Subcutaneous abdominal adipose tissue (tissue), 5 donors: ENCODE results near the gene MCHR1.

Source experiments
- H3K27ac ChIP-seq: one replicate; pipeline ENCODE4 v1.7.0; 2013; ENCODE audit warnings: low read depth, mild to moderate bottlenecking, inconsistent platforms, low read length, moderate library complexity
- H3K27me3 ChIP-seq, 5 donors: one replicate each; pipeline ENCODE4 v1.7.0; 2013; ENCODE audit warnings: low read length in 5 of 5, inconsistent platforms in 1 of 5; ENCODE audit not compliant: control insufficient read depth in 5 of 5, insufficient read depth in 4 of 5
- H3K36me3 ChIP-seq, 5 donors: one replicate each; pipeline ENCODE4 v1.7.0; 2013; ENCODE audit warnings: low read length in 5 of 5; ENCODE audit not compliant: control insufficient read depth in 5 of 5, insufficient read depth in 5 of 5
- H3K4me1 ChIP-seq, 5 donors: one replicate each; pipeline ENCODE4 v1.7.0; 2013; ENCODE audit warnings: low read length in 5 of 5, mild to moderate bottlenecking in 3 of 5, moderate library complexity in 1 of 5; ENCODE audit not compliant: control insufficient read depth in 5 of 5, insufficient read depth in 5 of 5
- H3K4me3 ChIP-seq, 5 donors: one replicate each; pipeline ENCODE4 v1.7.0; 2013; ENCODE audit warnings: low read length in 5 of 5, low read depth in 1 of 5
- H3K9ac ChIP-seq, 5 donors: one replicate each; pipeline ENCODE4 v1.7.0; 2013; ENCODE audit warnings: low read length in 5 of 5, mild to moderate bottlenecking in 4 of 5, moderate library complexity in 3 of 5
- H3K9me3 ChIP-seq, 5 donors: one replicate each; pipeline ENCODE4 v1.7.0; 2013; ENCODE audit warnings: low read length in 5 of 5; ENCODE audit not compliant: control insufficient read depth in 5 of 5
- donor health status: healthy.
- donor health status: healthy.
- donor health status: healthy.
- donor health status: healthy.
- donor health status: healthy.

Gene MCHR1

DNA sequence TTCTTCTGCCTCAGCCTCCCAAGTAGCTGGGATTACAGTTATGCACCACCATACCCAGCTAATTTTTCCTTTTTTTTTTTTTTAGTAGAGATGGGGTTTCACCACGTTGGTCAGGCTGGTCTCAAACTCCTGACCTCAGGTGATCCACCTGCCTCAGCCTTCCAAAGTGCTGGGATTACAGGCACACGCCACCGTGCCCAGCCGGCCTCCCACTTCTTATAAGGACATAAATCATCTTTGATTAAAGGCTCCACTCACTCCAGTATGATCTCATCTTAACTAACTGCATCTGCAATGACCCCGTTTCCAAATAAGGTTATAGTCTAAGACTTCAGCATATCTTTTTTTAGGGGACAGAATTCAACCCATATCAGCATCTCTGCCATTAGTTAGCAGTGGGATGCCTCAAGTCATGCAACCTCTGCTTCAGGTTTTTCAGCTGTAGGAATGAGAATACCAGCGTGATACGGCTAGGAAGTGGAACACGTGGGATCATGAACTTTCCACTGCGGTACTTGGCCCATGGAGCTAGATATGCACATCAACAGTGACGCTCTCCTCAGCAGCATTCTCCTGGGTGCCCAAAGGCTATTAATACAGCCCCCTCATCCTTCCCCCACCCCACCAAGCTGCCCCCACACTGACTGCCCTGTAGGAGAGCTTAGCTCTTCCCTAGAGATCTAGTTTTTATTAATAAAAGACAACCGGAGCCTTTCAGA lies 41.4 kb downstream of the MCHR1 start:
- H3K4me1 ChIP-seq = peaks cover 0 to 7% (median 0%) of the 10 kb centered on the region in 5 donors
- peaks cover 0 to 8% (median 2%) of the 10 kb centered on the region in 5 donors for H3K27me3 ChIP-seq
- H3K9me3 ChIP-seq = no peaks in the 10 kb centered on the region
- no peak overlapping the region for H3K27ac ChIP-seq
- H3K4me3 ChIP-seq = no peak overlapping the region
- H3K36me3 ChIP-seq = no peaks in the 10 kb centered on the region
- no peak overlapping the region for H3K9ac ChIP-seq

- Histone ChIP-seq H3K9me3 (no peaks in the 10 kb centered on the region), H3K4me1 (peaks cover 0 to 7% (median 0%) of the 10 kb centered on the region in 5 donors), H3K27ac (no peak overlapping the region), H3K4me3 (no peak overlapping the region), H3K9ac (no peak overlapping the region), H3K36me3 (no peaks in the 10 kb centered on the region), H3K27me3 (peaks cover 0 to 8% (median 2%) of the 10 kb centered on the region in 5 donors)
These were observed 42.0 kb downstream of the MCHR1 start for GRCh38 chr22:40721266-40721665.

- Histone ChIP-seq H3K27me3 (peaks cover 0 to 8% (median 2%) of the 10 kb centered on the region in 5 donors), H3K9ac (no peak overlapping the region), H3K27ac (no peak overlapping the region), H3K9me3 (no peaks in the 10 kb centered on the region), H3K4me1 (peaks cover 0 to 12% (median 4%) of the 10 kb centered on the region in 5 donors), H3K4me3 (no peak overlapping the region), H3K36me3 (no peaks in the 10 kb centered on the region)
These were observed 44.2 kb downstream of the MCHR1 start for GRCh38 chr22:40723396-40723933.

DNA sequence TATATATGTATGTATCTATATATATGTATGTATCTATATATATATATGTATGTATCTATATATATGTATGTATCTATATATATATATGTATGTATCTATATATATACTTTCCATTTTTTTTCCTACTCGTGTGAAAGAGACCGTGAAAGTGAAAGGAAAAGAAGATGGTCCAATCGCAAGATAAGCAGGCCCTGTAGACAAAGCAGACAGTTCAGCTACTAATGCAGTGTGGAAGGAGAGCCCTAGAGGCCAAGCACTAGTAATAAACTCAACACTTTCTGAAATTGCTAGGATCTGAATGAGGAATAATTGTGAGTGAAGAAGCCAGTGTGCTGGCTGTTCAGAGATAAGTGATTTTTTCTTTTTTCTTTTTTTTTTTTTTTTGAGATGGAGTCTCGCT lies 47.2 kb downstream of the MCHR1 start:
- no peaks in the 10 kb centered on the region for H3K9me3 ChIP-seq
- no peaks in the 10 kb centered on the region for H3K36me3 ChIP-seq
- H3K27ac ChIP-seq = no peak overlapping the region
- peaks cover 0 to 3% (median 0%) of the 10 kb centered on the region in 5 donors for H3K27me3 ChIP-seq
- no peak overlapping the region for H3K9ac ChIP-seq
- H3K4me1 ChIP-seq = peaks cover 0 to 14% (median 9%) of the 10 kb centered on the region in 5 donors
- no peak overlapping the region for H3K4me3 ChIP-seq

DNA sequence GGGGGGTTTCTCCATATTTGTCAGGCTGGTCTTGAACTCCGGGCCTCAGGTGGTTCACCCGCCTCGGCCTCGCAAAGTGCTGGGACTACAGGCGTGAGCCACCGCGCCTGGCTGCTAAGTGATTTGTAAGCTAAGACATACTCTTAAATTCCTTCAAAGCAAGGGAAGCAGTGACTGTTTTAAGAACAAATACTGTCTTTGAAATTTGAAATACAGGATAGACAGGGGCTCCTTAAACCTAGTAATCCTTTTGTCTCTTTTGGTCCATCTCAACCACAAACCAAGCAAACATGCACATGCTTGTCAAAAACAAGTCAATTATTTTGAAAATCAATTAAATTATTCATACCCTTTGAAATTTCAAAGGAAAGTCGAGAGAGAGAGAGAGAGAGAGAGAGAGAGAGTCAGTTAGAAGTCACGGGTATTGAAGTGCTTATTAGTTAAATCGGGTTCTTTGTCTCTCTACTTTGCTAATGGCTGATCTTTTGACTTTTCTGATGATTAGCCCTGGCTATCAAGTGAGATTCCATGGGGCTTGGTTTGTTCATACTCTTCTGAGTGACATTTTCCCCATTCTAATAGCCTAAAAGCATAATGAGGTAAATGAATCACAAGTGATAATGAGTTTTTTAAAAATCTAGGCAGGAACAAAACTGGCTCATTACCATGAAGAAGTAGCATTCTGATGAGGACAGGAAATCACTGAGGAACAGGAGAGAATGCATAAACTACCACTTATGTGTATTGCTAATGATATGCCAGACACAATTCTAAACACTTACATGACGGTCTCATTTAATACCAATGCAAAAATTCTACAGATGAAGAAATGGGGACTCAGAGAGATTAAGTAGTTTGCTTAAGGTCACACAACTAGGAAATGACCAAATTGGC lies 48.0 kb downstream of the MCHR1 start:
- Histone ChIP-seq H3K4me3 (no peak overlapping the region), H3K4me1 (peaks cover 0 to 16% (median 12%) of the 10 kb centered on the region in 5 donors), H3K9me3 (no peaks in the 10 kb centered on the region), H3K27ac (no peak overlapping the region), H3K36me3 (no peaks in the 10 kb centered on the region), H3K9ac (no peak overlapping the region), H3K27me3 (peaks cover 0 to 3% (median 0%) of the 10 kb centered on the region in 5 donors)

DNA sequence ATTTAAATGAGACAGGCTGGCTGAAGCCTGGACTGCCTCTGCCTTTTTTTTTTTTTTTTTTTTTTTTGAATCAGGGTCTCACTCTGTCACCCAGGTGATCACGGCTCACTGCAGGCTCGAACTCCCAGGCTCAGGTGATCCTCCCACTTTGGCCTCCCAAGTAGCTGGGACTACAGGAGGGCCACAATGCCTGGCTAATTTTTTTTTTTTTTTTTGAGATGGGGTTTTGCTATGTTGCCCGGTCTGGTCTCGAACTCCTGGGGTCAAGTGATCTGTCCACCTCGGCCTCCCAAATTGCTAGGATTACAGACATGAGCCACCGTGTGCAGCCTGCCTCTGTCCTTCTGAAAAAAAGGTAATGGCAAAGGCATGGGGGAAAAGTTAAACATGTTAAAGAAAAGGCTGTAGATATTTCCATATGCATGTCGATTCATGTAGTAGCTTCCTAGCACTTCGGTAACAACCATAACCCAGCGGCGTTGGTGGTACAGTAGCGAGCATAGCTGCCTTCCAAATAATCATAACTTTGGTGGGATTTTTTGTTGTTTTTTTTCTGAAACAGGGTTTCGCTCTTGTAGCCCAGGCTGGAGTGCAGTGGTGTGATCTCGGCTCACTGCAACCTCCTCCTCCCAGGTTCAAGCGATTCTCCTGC lies 48.8 kb downstream of the MCHR1 start:
- Histone ChIP-seq H3K4me1 (peaks cover 0 to 23% (median 19%) of the 10 kb centered on the region in 5 donors), H3K4me3 (no peak overlapping the region), H3K9me3 (no peaks in the 10 kb centered on the region), H3K27me3 (peaks cover 0 to 3% (median 0%) of the 10 kb centered on the region in 5 donors), H3K36me3 (no peaks in the 10 kb centered on the region), H3K27ac (no peak overlapping the region), H3K9ac (no peak overlapping the region)

GRCh38 chr22:40728731-40729189 lies 49.5 kb downstream of the MCHR1 start:
- Histone ChIP-seq H3K4me3 (peak overlapping the region in 2 of 5 donors; percentile 11 to 37), H3K27me3 (no peaks in the 10 kb centered on the region), H3K9ac (no peak overlapping the region), H3K9me3 (no peaks in the 10 kb centered on the region), H3K36me3 (no peaks in the 10 kb centered on the region), H3K4me1 (peaks cover 0 to 25% (median 21%) of the 10 kb centered on the region in 5 donors), H3K27ac (no peak overlapping the region)

DNA sequence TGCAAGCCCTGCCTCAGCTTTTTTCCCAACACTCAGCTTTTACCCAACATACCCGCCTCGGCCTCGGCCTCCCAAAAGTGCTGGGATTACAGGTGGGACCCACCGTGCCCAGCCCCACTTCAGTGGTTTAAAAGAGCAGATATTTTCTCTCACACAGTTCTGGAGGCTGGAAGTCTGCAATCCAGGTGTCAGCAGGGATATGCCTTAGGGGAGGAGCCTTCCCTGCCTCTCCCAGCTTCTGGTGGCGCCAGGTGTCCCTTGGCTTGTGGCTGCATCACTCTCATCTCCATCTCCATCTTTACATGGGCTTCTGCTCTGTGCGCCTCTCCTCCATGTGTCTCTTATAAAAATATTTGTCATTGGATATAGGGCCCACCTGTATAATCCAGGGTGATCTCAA lies 50.0 kb downstream of the MCHR1 start:
- H3K27me3 ChIP-seq = no peaks in the 10 kb centered on the region

More for the DNA sequence above, 50.0 kb downstream of the MCHR1 start:
- H3K4me3 ChIP-seq = peak overlapping the region in 1 of 5 donors; percentile 28
- no peaks in the 10 kb centered on the region for H3K36me3 ChIP-seq
- H3K9me3 ChIP-seq = no peaks in the 10 kb centered on the region
- H3K4me1 ChIP-seq = peaks cover 0 to 25% (median 21%) of the 10 kb centered on the region in 5 donors
- H3K9ac ChIP-seq = no peak overlapping the region
- no peak overlapping the region for H3K27ac ChIP-seq
